PC-9 (cell line): ENCODE results near the gene JADE1. TPM values are rescaled to one million over a fixed set of nuclear protein-coding genes. Genes with fewer than 3 reads are reported as not detected.

ENCODE experiments used
- BruUV-seq: library from RNA; stranded (reverse); fragments of 400-500 nt; replicated peaks from 2 replicates; lab custom pipeline; 2021; lab: Mats Ljungman, UMichigan
- CTCF ChIA-PET: fragments of 300-600 bp; sonication (Branson Sonifier 250); formaldehyde crosslinking; loops from one replicate; lab custom pipeline; 2022; ENCODE audit warnings: antibody characterized with exemption; lab: Charles Lee
- POLR2A ChIA-PET: fragments of 300-600 bp; sonication (Branson Sonifier 250); formaldehyde crosslinking; loops from one replicate; lab custom pipeline; 2022; ENCODE audit warnings: antibody characterized with exemption; ENCODE audit not compliant: unreplicated experiment; lab: Charles Lee
- DNase-seq, 2 experiments: peaks; one replicate each; pipeline versions ENCODE4 v3.0.0 to v3.0.0-alpha.2; 2015 to 2022; ENCODE audit warnings: mixed read lengths in 1 of 2
- H2AFZ ChIP-seq: fragments of 200-600 bp; sonication (generic); 2 replicates; pipeline ENCODE4 v1.8.1; 2017; ENCODE audit warnings: antibody characterized with exemption
- H3F3A ChIP-seq: fragments of 200-600 bp; sonication (generic); 2 replicates; pipeline ENCODE4 v1.8.1; 2017; ENCODE audit warnings: antibody characterized with exemption, mild to moderate bottlenecking, low read depth; ENCODE audit not compliant: insufficient read depth
- H3K27ac ChIP-seq: fragments of 200-600 bp; sonication (generic); 2 replicates; pipeline ENCODE4 v1.6.1; 2016; ENCODE audit warnings: mixed run types
- H3K27me3 ChIP-seq: fragments of 200-600 bp; sonication (generic); 2 replicates; pipeline ENCODE4 v1.6.1; 2016; ENCODE audit warnings: low read depth, mixed run types; ENCODE audit not compliant: insufficient read depth
- H3K36me3 ChIP-seq: fragments of 200-600 bp; sonication (generic); 2 replicates; pipeline ENCODE4 v1.6.1; 2016; ENCODE audit warnings: low read depth, mixed run types
- H3K4me1 ChIP-seq: fragments of 200-600 bp; sonication (generic); replicated peaks from 2 replicates; pipeline ENCODE4 v1.6.1; 2016; ENCODE audit warnings: mixed run types; ENCODE audit not compliant: insufficient read depth
- H3K4me2 ChIP-seq: fragments of 200-600 bp; sonication (generic); 2 replicates; pipeline ENCODE4 v1.6.1; 2017; ENCODE audit warnings: mixed run types
- H3K4me3 ChIP-seq: fragments of 200-600 bp; sonication (generic); 2 replicates; pipeline ENCODE4 v1.6.1; 2016; ENCODE audit warnings: mixed run types
- H3K79me2 ChIP-seq: fragments of 200-600 bp; sonication (generic); 2 replicates; pipeline ENCODE4 v1.6.1; 2017; ENCODE audit warnings: low read depth, mixed run types
- H3K9me2 ChIP-seq: fragments of 200-600 bp; sonication (generic); 2 replicates; pipeline ENCODE4 v1.8.1; 2017; ENCODE audit warnings: mild to moderate bottlenecking; ENCODE audit not compliant: insufficient read depth
- H3K9me3 ChIP-seq: fragments of 200-600 bp; sonication (generic); 2 replicates; pipeline ENCODE4 v1.8.1; 2016; ENCODE audit warnings: low read depth; ENCODE audit not compliant: insufficient read depth
- H4K20me1 ChIP-seq: fragments of 200-600 bp; sonication (generic); 2 replicates; pipeline ENCODE4 v1.8.1; 2017; ENCODE audit not compliant: insufficient read depth
- EZH2 ChIP-seq: fragments of 200-600 bp; sonication (generic); IDR thresholded peaks from 2 replicates; pipeline ENCODE4 v1.8.0; 2017; ENCODE audit warnings: antibody characterized with exemption, low read depth
- intact Hi-C: fragments of 100-400 bp; cut with micrococcal nuclease; formaldehyde crosslinking; loops from one replicate; pipeline ENCODE4 v1.10.0; 2022; ENCODE audit not compliant: unreplicated experiment
- total RNA-seq: library from RNA; stranded (reverse); gene quantifications from 2 replicates; pipeline ENCODE4 v1.2.3, GENCODE V29; 2021
- TF ChIP-seq, protein P1 (sequence below): fragments of 200-600 bp; sonication (generic); conservative IDR thresholded peaks from 2 replicates; pipeline ENCODE4 v1.6.1; 2017; ENCODE audit warnings: mixed run types, antibody characterized with exemption, mild to moderate bottlenecking, moderate library complexity

The JADE1 gene
- total RNA-seq, 1 experiment from 2014 or later, result 23.1 TPM

GRCh38 chr4:128827296-128827695 lies 17.8 kb downstream of the JADE1 start:
- Histone ChIP-seq H3K4me2 (no peak overlapping the region), H3K27me3 (no peaks in the 10 kb centered on the region), H3K4me3 (no peak overlapping the region), H3K9me3 (no peaks in the 10 kb centered on the region), H3K27ac (no peak overlapping the region), H3F3A (no peaks in the 10 kb centered on the region), H4K20me1 (peaks cover 5% of the 10 kb centered on the region; the same call in 1 of the 2 replicates), H3K4me1 (peaks cover 13% of the 10 kb centered on the region), H3K36me3 (no peaks in the 10 kb centered on the region), H2AFZ (no peak overlapping the region), H3K9me2 (no peaks in the 10 kb centered on the region), H3K79me2 (peaks cover 71% of the 10 kb centered on the region)
- BruUV-seq, result no TSS peak
- ChIA-PET CTCF (no interaction called here), POLR2A (interaction anchor here (0.8 kb wide), 1 partner anchor 317 kb away, joined by 6 read pairs; no protein-coding TSS in a partner anchor)
- intact Hi-C loops, result no loop called here
- no peak for TF ChIP-seq EZH2
- TF ChIP-seq, protein P1, sequence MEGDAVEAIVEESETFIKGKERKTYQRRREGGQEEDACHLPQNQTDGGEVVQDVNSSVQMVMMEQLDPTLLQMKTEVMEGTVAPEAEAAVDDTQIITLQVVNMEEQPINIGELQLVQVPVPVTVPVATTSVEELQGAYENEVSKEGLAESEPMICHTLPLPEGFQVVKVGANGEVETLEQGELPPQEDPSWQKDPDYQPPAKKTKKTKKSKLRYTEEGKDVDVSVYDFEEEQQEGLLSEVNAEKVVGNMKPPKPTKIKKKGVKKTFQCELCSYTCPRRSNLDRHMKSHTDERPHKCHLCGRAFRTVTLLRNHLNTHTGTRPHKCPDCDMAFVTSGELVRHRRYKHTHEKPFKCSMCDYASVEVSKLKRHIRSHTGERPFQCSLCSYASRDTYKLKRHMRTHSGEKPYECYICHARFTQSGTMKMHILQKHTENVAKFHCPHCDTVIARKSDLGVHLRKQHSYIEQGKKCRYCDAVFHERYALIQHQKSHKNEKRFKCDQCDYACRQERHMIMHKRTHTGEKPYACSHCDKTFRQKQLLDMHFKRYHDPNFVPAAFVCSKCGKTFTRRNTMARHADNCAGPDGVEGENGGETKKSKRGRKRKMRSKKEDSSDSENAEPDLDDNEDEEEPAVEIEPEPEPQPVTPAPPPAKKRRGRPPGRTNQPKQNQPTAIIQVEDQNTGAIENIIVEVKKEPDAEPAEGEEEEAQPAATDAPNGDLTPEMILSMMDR, result no peak
- no peak for DNase-seq

DNA sequence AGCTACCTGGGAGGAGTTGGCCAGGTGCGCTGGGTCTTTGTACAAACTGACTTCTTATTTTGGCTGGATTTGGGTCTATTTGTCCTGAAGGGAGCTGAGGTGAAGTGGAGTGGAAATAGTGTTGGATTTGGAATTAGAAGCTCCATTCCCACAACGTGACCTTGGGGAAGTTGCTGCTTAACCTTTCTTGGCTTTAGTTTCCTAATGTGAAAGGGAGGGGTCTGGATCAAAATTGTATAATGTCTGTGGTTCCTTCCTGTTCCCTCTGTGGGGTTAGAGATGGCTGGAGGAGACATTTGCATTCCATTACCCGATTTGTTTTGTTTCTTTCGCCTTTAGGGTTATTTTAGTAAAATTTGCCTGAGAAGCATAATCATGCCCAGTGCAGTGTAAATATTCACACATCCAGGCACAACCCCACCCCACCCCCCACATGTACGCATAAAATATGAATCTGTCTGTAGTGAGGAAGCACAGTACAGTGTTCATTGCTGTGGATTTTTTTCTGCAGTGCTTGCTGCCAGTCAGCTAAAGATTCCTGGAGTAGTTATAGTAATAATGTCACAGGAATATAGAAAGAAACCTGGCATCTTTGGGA lies 21.5 kb downstream of the JADE1 start:
- no TSS peak for BruUV-seq
- Histone ChIP-seq H3K4me2 (no peak overlapping the region), H3K4me1 (no peaks in the 10 kb centered on the region), H3K9me2 (no peaks in the 10 kb centered on the region), H3K36me3 (no peaks in the 10 kb centered on the region), H2AFZ (no peak overlapping the region), H3K27ac (no peak overlapping the region), H3K27me3 (no peaks in the 10 kb centered on the region), H3K79me2 (peaks cover 39% of the 10 kb centered on the region), H4K20me1 (peaks cover 5% of the 10 kb centered on the region; the same call in 1 of the 2 replicates), H3F3A (no peaks in the 10 kb centered on the region), H3K9me3 (no peaks in the 10 kb centered on the region), H3K4me3 (no peak overlapping the region)
- TF ChIP-seq EZH2, result no peak
- ChIA-PET CTCF (no interaction called here), POLR2A (no interaction called here)
- DNase-seq, result no peak
- intact Hi-C loops, result no loop called here

DNA sequence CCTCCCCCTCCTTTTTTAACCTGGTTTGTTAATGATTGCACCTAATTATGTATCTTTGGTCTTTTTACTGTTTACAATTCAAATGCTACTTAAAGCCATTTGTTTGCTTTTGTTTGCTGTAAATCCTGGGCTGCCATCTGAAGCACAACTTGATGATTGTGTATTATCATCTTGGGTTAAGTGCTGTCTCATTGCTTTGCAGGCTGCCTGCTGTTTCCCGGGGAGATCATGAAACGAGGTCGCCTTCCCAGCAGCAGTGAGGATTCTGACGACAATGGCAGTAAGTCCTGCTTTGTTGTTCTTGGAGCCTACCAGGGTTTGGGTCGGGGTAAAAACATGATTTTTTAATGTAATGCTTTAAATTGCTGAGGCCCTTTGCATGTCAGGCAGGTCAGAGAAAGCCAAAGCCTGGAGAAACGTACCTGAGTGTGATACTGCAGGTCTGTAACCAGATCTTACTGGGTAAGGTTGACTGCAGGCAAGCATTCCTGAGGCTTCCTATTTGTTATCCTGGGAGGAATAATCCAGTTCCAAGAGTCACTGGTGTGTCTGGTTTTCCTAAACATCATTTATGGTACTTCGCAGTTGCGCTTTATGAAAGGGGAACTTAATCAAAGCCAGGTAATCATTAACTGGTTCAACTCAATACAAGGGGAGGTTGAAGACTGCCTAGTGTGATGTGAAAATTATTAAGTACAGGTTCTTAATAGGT lies 22.2 kb downstream of the JADE1 start:
- POLR2A ChIA-PET, result no interaction called here

More for the DNA sequence above, 22.2 kb downstream of the JADE1 start:
- no TSS peak for BruUV-seq
- Histone ChIP-seq H3K9me3 (no peaks in the 10 kb centered on the region), H3K4me3 (no peak overlapping the region), H3K9me2 (no peaks in the 10 kb centered on the region), H3K79me2 (peaks cover 39% of the 10 kb centered on the region), H3F3A (no peaks in the 10 kb centered on the region), H3K27ac (no peak overlapping the region), H3K36me3 (no peaks in the 10 kb centered on the region), H3K4me2 (no peak overlapping the region), H3K27me3 (no peaks in the 10 kb centered on the region), H3K4me1 (no peaks in the 10 kb centered on the region), H4K20me1 (peaks cover 5% of the 10 kb centered on the region; the same call in 1 of the 2 replicates), H2AFZ (no peak overlapping the region)
- intact Hi-C loops, result no loop called here
- CTCF ChIA-PET, result no interaction called here
- TF ChIP-seq, protein P1, result no peak
- TF ChIP-seq EZH2, result no peak
- DNase-seq, result no peak
